HepG2 (cell line): ENCODE results near the gene ACOT2. TPM values are rescaled to one million over a fixed set of nuclear protein-coding genes. Genes with fewer than 3 reads are reported as not detected.

ENCODE experiments used
- CHD4 ChIP-seq: fragments of 200-600 bp; sonication (generic); IDR thresholded peaks from 2 replicates; pipeline ENCODE4 v1.7.0; 2017; ENCODE audit warnings: mild to moderate bottlenecking, low read length, borderline replicate concordance
- ERF ChIP-seq: IDR thresholded peaks from 2 replicates; pipeline ENCODE4 v1.6.1; 2018; ENCODE audit warnings: missing biosample characterization, missing genetic modification reagents
- ETV5 ChIP-seq: IDR thresholded peaks from 2 replicates; pipeline ENCODE4 v1.6.1; 2018; ENCODE audit warnings: missing biosample characterization, missing genetic modification reagents, inconsistent platforms, borderline replicate concordance
- HMG20B ChIP-seq: conservative IDR thresholded peaks from 2 replicates; pipeline ENCODE4 v1.6.1; 2016; ENCODE audit warnings: missing genetic modification reagents, missing compliant biosample characterization
- MYNN ChIP-seq: sonication (generic); formaldehyde crosslinking; IDR thresholded peaks from 2 replicates; pipeline ENCODE4 v1.4.0; 2020; ENCODE audit warnings: mild to moderate bottlenecking, low read depth, missing genetic modification reagents
- NFKB2 ChIP-seq: sonication (generic); formaldehyde crosslinking; IDR thresholded peaks from 2 replicates; pipeline ENCODE4 v1.4.0; 2020; ENCODE audit warnings: missing genetic modification reagents, borderline replicate concordance
- PATZ1 ChIP-seq: sonication (generic); formaldehyde crosslinking; IDR thresholded peaks from 2 replicates; pipeline ENCODE4 v1.4.0; 2020; ENCODE audit warnings: missing genetic modification reagents
- PRDM4 ChIP-seq: sonication (generic); formaldehyde crosslinking; IDR thresholded peaks from 2 replicates; pipeline ENCODE4 v1.9.0; 2021; ENCODE audit warnings: missing genetic modification reagents, borderline replicate concordance
- RARA ChIP-seq: IDR thresholded peaks from 2 replicates; pipeline ENCODE4 v1.6.1; 2016; ENCODE audit warnings: missing genetic modification reagents, missing compliant biosample characterization
- SP1 ChIP-seq, 2 experiments: fragments of 450-650 bp in 1 of 2; sonication (generic) in 1 of 2; formaldehyde crosslinking in 1 of 2; IDR thresholded peaks; 2 replicates each; pipeline versions ENCODE4 v1.4.0 to v1.6.1; 2016 to 2020; ENCODE audit warnings: missing genetic modification reagents in 1 of 2
- SUZ12 ChIP-seq: fragments of 150-350 bp; IDR thresholded peaks from 2 replicates; pipeline ENCODE4 v1.6.1; 2014; ENCODE audit warnings: low read depth, low read length
- SYNCRIP ChIP-seq: fragments of 200-400 bp; formaldehyde crosslinking; IDR thresholded peaks from 2 replicates; pipeline ENCODE4 v1.6.1; 2018; ENCODE audit warnings: mild to moderate bottlenecking, low read depth, low read length; ENCODE audit not compliant: insufficient read depth
- ZGPAT ChIP-seq: IDR thresholded peaks from 2 replicates; pipeline ENCODE4 v1.6.1; 2016; ENCODE audit warnings: mild to moderate bottlenecking
- ZMYM3 ChIP-seq: sonication (generic); formaldehyde crosslinking; IDR thresholded peaks from 2 replicates; pipeline ENCODE4 v1.5.1; 2020; ENCODE audit warnings: mild to moderate bottlenecking, missing genetic modification reagents
- ZNF101 ChIP-seq: sonication (generic); formaldehyde crosslinking; IDR thresholded peaks from 2 replicates; pipeline ENCODE4 v1.4.0; 2020; ENCODE audit warnings: mild to moderate bottlenecking, low read depth, missing genetic modification reagents, borderline replicate concordance
- ZNF292 ChIP-seq: sonication (generic); formaldehyde crosslinking; IDR thresholded peaks from 2 replicates; pipeline ENCODE4 v1.8.1; 2022; ENCODE audit warnings: mild to moderate bottlenecking, low read depth, missing genetic modification reagents, borderline replicate concordance
- ZNF546 ChIP-seq: sonication (generic); formaldehyde crosslinking; conservative IDR thresholded peaks from 2 replicates; pipeline ENCODE4 v1.8.1; 2023; ENCODE audit warnings: mild to moderate bottlenecking, missing genetic modification reagents
- ZNF605 ChIP-seq: sonication (generic); formaldehyde crosslinking; IDR thresholded peaks from 2 replicates; pipeline ENCODE4 v1.8.0; 2022; ENCODE audit warnings: mild to moderate bottlenecking, missing genetic modification reagents
- polyA plus RNA-seq, 8 experiments: library from polyadenylated mRNA; depleted of rRNA in 3 of 8; stranded (reverse) in 7 of 8; unstranded in 1 of 8; fragments of >200 nt; fragmentation: Illumina TruSeq in 4 of 8; extraction: Trizol in 4 of 8; gene quantifications; 2 replicates each; pipeline versions ENCODE4 v1.2.1 to v1.2.3, GENCODE V29; 2011 to 2016; ENCODE audit warnings: low read depth in 4 of 8, missing spikeins in 1 of 8, mixed read lengths in 1 of 8; ENCODE audit not compliant: insufficient read depth in 1 of 8
- total RNA-seq, 5 experiments: library from RNA; depleted of rRNA; stranded (reverse); fragments of >200 nt; fragmentation: Illumina TruSeq; extraction: Trizol; gene quantifications; 2 replicates each; pipeline ENCODE4 v1.2.3, GENCODE V29; 2016; ENCODE audit warnings: low read depth in 1 of 5
- TF ChIP-seq, protein P1 (sequence below): sonication (generic); formaldehyde crosslinking; IDR thresholded peaks from 2 replicates; pipeline ENCODE4 v1.5.0; 2020; ENCODE audit warnings: mild to moderate bottlenecking, low read depth, missing genetic modification reagents, borderline replicate concordance
- TF ChIP-seq, protein P2 (sequence below): IDR thresholded peaks from 2 replicates; pipeline ENCODE4 v1.6.1; 2016; ENCODE audit warnings: missing genetic modification reagents, missing compliant biosample characterization

Gene ACOT2
- total and polyA plus RNA-seq, 2 of the 13 experiments (the other 11 are each of a cell fraction or from before 2014, with no cell fraction given) = 60.0 to 110 TPM

DNA sequence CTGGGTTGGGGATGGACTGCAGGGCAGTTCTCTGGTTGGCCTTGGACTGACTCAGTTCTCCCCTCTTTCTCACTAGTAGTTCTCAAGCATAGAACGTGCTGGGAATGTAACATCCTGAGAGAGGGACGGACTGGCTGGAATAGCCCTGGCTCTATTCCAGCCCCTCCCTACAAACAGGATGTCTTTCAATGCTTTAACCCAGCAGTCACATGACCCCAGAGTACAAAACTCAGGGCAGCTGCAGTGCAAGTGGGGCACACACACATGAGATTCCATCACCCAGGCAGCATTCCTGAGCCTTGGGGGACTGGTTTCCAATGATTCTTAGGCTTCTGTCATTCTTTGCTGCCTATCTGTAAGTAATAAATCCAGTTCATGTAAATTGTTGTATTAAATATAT, 41.7 kb downstream of the ACOT2 start (continued):
- TF ChIP-seq ZNF605 (CRISPR knock-in tag) (no peak), SP1 (IDR thresholded peaks at IDR 0.05) (no peak), SP1 (CRISPR knock-in tag; IDR thresholded peaks at IDR 0.05) (no peak), ZGPAT (no peak), ZNF292 (CRISPR knock-in tag) (peak; percentile 76; the same call in 1 of the 2 replicates), PATZ1 (CRISPR knock-in tag) (peak; percentile 59), ZNF101 (CRISPR knock-in tag) (no peak), PRDM4 (no peak), ETV5 (CRISPR knock-in tag) (peak; percentile 87), SYNCRIP (no peak), NFKB2 (CRISPR knock-in tag) (no peak), ZMYM3 (CRISPR knock-in tag) (peak; percentile 31; the same call in 1 of the 2 replicates), CHD4 (0 out of 2 replicates have a peak, but pooled peaks have one; percentile 19), SUZ12 (no peak), MYNN (CRISPR knock-in tag) (no peak), HMG20B (0 out of 2 replicates have a peak, but pooled peaks have one; percentile 24), ERF (CRISPR knock-in tag) (peak; percentile 52; the same call in 1 of the 2 replicates), ZNF546 (CRISPR knock-in tag) (no peak), RARA (CRISPR knock-in tag) (peak; percentile 36; the same call in 1 of the 2 replicates)
- TF ChIP-seq, protein P1, sequence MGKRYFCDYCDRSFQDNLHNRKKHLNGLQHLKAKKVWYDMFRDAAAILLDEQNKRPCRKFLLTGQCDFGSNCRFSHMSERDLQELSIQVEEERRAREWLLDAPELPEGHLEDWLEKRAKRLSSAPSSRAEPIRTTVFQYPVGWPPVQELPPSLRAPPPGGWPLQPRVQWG (CRISPR knock-in tag) = no peak
- TF ChIP-seq, protein P2, sequence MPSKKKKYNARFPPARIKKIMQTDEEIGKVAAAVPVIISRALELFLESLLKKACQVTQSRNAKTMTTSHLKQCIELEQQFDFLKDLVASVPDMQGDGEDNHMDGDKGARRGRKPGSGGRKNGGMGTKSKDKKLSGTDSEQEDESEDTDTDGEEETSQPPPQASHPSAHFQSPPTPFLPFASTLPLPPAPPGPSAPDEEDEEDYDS (CRISPR knock-in tag) = peak; percentile 83
